NCI-H226 (cell line): ENCODE results near the gene TMEM101.
"Not testable (repeated sequence)": the region's sequence is repeated elsewhere in the genome, so short reads cannot be mapped to it uniquely, and the experiment has no call there.

Experiments used
- DNase-seq: peaks from one replicate; pipeline ENCODE4 v3.0.0-alpha.2; 2015

The TMEM101 gene

GRCh38 chr17:43971436-43971835 is 43.3 kb downstream of the TMEM101 start:
- not testable (repeated sequence) for DNase-seq

GRCh38 chr17:43970366-43970765 is 44.4 kb downstream of the TMEM101 start:
- no peak for DNase-seq

- DNase-seq: no peak
Observed at GRCh38 chr17:43967251-43967875, 47.4 kb downstream of the TMEM101 start.

- no peak for DNase-seq
Observed at GRCh38 chr17:43966276-43966675, 48.5 kb downstream of the TMEM101 start.

- DNase-seq: no peak
Observed at GRCh38 chr17:43962479-43962878, 52.3 kb downstream of the TMEM101 start.

- DNase-seq: no peak
Observed at GRCh38 chr17:43961954-43962353, 52.8 kb downstream of the TMEM101 start.

- DNase-seq: not testable (repeated sequence)
Observed at GRCh38 chr17:43961292-43961691, 53.5 kb downstream of the TMEM101 start.
